Ishikawa (cell line): ENCODE results near the gene TPH2.

Experiments used
- CEBPB ChIP-seq: IDR thresholded peaks from 2 replicates; pipeline ENCODE4 v1.6.1; 2012
- CREB1 ChIP-seq: IDR thresholded peaks from 2 replicates; pipeline ENCODE4 v1.6.1; 2012; ENCODE audit warnings: low read depth
- EGR1 ChIP-seq: IDR thresholded peaks from 2 replicates; pipeline ENCODE4 v1.6.1; 2012
- EP300 ChIP-seq: IDR thresholded peaks from 2 replicates; pipeline ENCODE4 v1.6.1; 2012; ENCODE audit warnings: borderline replicate concordance
- FOXM1 ChIP-seq: IDR thresholded peaks from 2 replicates; pipeline ENCODE4 v1.6.1; 2012; ENCODE audit warnings: low read depth, borderline replicate concordance
- MAX ChIP-seq: IDR thresholded peaks from 2 replicates; pipeline ENCODE4 v1.6.1; 2012
- NFIC ChIP-seq: IDR thresholded peaks from 2 replicates; pipeline ENCODE4 v1.6.1; 2012
- RAD21 ChIP-seq: IDR thresholded peaks from 2 replicates; pipeline ENCODE4 v1.6.1; 2012; ENCODE audit warnings: low read depth
- REST ChIP-seq: IDR thresholded peaks from 2 replicates; pipeline ENCODE4 v1.6.1; 2012; ENCODE audit warnings: low read depth, mild to moderate bottlenecking
- TAF1 ChIP-seq: IDR thresholded peaks from 2 replicates; pipeline ENCODE4 v1.6.1; 2012; ENCODE audit warnings: low read depth, mild to moderate bottlenecking
- TCF12 ChIP-seq: IDR thresholded peaks from 2 replicates; pipeline ENCODE4 v1.6.1; 2012; ENCODE audit warnings: low read depth
- TEAD4 ChIP-seq: IDR thresholded peaks from 2 replicates; pipeline ENCODE4 v1.6.1; 2012
- USF1 ChIP-seq: IDR thresholded peaks from 2 replicates; pipeline ENCODE4 v1.6.1; 2012
- YY1 ChIP-seq: IDR thresholded peaks from 2 replicates; pipeline ENCODE4 v1.6.1; 2012; ENCODE audit warnings: low read depth
- ZBTB7A ChIP-seq: IDR thresholded peaks from 2 replicates; pipeline ENCODE4 v1.6.1; 2012; ENCODE audit warnings: low read depth

The TPH2 gene

GRCh38 chr12:71958056-71958455 lies 19.4 kb downstream of the TPH2 start:
- TF ChIP-seq TEAD4 (peak; percentile 90), MAX (no peak), TCF12 (peak; percentile 77), EP300 (peak; percentile 63; the same call in 1 of the 2 replicates)

GRCh38 chr12:71958457-71958856 lies 19.8 kb downstream of the TPH2 start:
- no peak for TF ChIP-seq EP300
- no peak for TF ChIP-seq NFIC
- no peak for TF ChIP-seq FOXM1
- no peak for TF ChIP-seq TCF12
- TF ChIP-seq TEAD4: no peak
- TF ChIP-seq USF1: no peak
- no peak for TF ChIP-seq YY1
- TF ChIP-seq EGR1: no peak
- TF ChIP-seq REST: no peak
- no peak for TF ChIP-seq RAD21
- TF ChIP-seq CREB1: no peak
- TF ChIP-seq ZBTB7A: no peak
- no peak for TF ChIP-seq MAX
- no peak for TF ChIP-seq TAF1

- TF ChIP-seq YY1 (no peak), TEAD4 (no peak), ZBTB7A (no peak), EP300 (no peak), TCF12 (no peak), USF1 (no peak), TAF1 (no peak), FOXM1 (no peak), CEBPB (no peak), NFIC (no peak), MAX (no peak), CREB1 (no peak), RAD21 (no peak), EGR1 (no peak)
These were observed 20.4 kb downstream of the TPH2 start for GRCh38 chr12:71958993-71959578.

- TF ChIP-seq USF1 (no peak), RAD21 (no peak), REST (no peak), TCF12 (no peak), YY1 (no peak), CREB1 (no peak), EP300 (no peak), NFIC (no peak), TAF1 (no peak), CEBPB (no peak), ZBTB7A (no peak), EGR1 (no peak), MAX (no peak)
These were observed 28.6 kb downstream of the TPH2 start for GRCh38 chr12:71967211-71967610.

GRCh38 chr12:71969330-71969729 lies 30.7 kb downstream of the TPH2 start:
- TF ChIP-seq TEAD4: no peak
- TF ChIP-seq FOXM1: no peak
- no peak for TF ChIP-seq TCF12
- no peak for TF ChIP-seq TAF1
- no peak for TF ChIP-seq CEBPB
- TF ChIP-seq CREB1: no peak
- TF ChIP-seq EGR1: no peak

GRCh38 chr12:71970031-71970430 lies 31.4 kb downstream of the TPH2 start:
- no peak for TF ChIP-seq MAX
- TF ChIP-seq ZBTB7A: no peak
- no peak for TF ChIP-seq YY1
- no peak for TF ChIP-seq TCF12
- TF ChIP-seq USF1: no peak
- TF ChIP-seq RAD21: no peak
- no peak for TF ChIP-seq FOXM1
- TF ChIP-seq NFIC: no peak
- no peak for TF ChIP-seq REST
